Erythroblast (primary cell): ENCODE results near the gene ATIC.

Source experiments
- GATA1 ChIP-seq: IDR thresholded peaks from 2 replicates; pipeline ENCODE4 v1.6.1; 2011; ENCODE audit warnings: low read depth, mild to moderate bottlenecking, control low read depth, low read length, moderate library complexity
- POLR2A ChIP-seq: IDR thresholded peaks from 2 replicates; pipeline ENCODE4 v1.6.1; 2011; ENCODE audit warnings: mild to moderate bottlenecking, low read length

DNA sequence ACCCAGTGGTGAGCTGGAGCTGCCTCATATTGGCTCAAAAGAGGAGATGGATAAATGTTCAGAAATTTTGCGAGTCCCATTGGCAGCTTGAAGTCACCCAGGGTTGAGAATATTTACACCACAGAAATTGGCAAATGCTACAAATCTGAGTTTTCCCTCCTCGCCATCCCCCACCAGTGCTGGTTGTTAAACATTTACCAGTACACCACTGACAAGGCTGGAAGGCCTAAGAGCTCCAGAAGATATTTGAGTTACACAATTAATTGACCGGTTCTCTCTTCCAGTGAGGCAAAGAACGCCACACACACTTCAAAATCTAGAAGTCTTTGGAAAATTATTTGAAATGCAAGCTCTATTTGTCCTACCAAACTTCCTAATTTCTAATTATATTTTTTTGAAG lies 47.5 kb upstream of the ATIC start:
- no peak for TF ChIP-seq POLR2A
- TF ChIP-seq GATA1: no peak
